ENCODE results near the gene TP53INP2. TPM values are rescaled to one million over a fixed set of nuclear protein-coding genes. Genes with fewer than 3 reads are reported as not detected.

TP53INP2 gene
- total RNA-seq, 6 experiments from 2014 or later: 5.8 to 24.1 (median 12.7) TPM

DNA sequence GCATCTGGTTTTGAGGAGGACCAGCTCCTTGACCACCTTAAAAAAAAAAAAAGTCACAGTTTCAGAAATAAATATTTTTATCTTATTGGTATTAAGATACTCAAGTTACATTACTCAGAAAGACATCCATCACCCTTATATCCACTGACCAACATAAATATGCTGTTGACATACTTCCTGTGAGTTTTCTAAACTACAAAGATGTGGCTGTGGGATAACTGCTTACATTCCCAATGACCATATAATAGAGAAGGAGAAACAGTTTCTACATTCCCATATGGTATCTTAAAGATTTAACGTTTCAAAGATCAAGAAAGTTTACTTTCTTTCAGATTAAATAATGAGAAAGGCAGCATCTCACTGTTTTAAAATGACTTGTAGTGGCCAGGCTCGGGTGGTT lies 46.3 kb downstream of the TP53INP2 start:
- H3K4me3 ChIP-seq: no peak overlapping the region
- no peaks in the 10 kb centered on the region for H3K9me3 ChIP-seq
- intact Hi-C loops (cut with DNase I): no loop called here
- ATAC-seq (no peak), DNase-seq (no peak)
- H3K36me3 ChIP-seq: peaks cover 0 to 56% (median 24%) of the 10 kb centered on the region in 4 donors
- WGBS (ENCODE audit: insufficient coverage, low coverage, low lambda C conversion rate, missing lambda C conversion rate): 50% methylated on average over 2 of the region's 2 CpGs
- H3K4me1 ChIP-seq: no peaks in the 10 kb centered on the region
- TF ChIP-seq, protein P1, sequence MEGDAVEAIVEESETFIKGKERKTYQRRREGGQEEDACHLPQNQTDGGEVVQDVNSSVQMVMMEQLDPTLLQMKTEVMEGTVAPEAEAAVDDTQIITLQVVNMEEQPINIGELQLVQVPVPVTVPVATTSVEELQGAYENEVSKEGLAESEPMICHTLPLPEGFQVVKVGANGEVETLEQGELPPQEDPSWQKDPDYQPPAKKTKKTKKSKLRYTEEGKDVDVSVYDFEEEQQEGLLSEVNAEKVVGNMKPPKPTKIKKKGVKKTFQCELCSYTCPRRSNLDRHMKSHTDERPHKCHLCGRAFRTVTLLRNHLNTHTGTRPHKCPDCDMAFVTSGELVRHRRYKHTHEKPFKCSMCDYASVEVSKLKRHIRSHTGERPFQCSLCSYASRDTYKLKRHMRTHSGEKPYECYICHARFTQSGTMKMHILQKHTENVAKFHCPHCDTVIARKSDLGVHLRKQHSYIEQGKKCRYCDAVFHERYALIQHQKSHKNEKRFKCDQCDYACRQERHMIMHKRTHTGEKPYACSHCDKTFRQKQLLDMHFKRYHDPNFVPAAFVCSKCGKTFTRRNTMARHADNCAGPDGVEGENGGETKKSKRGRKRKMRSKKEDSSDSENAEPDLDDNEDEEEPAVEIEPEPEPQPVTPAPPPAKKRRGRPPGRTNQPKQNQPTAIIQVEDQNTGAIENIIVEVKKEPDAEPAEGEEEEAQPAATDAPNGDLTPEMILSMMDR (IDR thresholded peaks at IDR 0.05): no peak
- no peak for TF ChIP-seq POLR2A (IDR thresholded peaks at IDR 0.05)
- no peaks in the 10 kb centered on the region for H3K27me3 ChIP-seq
- no peak overlapping the region for H3K27ac ChIP-seq

DNA sequence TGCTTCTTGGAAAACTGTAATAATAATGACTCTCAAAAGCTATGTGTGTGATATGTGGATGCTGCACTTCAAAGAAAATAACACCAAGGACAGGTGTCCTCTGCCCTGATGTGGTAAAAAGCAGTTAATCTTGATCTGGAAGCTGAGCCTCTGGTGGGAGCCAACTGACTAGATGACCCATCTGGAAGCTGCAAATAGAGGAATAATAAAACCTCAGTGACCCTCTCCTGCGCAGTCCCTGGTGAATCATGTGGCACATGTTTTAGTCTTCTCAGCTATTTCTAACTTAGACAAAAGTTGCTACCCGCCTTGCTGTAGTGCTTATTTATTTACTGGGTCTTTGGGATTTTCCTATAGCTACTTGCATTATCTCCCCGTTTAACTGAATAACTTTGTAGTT lies 47.3 kb downstream of the TP53INP2 start:
- ATAC-seq (no peak), DNase-seq (no peak)
- no peak overlapping the region for H3K27ac ChIP-seq
- H3K4me3 ChIP-seq: no peak overlapping the region
- H3K36me3 ChIP-seq: peaks cover 0 to 50% (median 20%) of the 10 kb centered on the region in 4 donors
- 93% methylated on average over 3 of the region's 3 CpGs for WGBS (ENCODE audit: insufficient coverage, low coverage, low lambda C conversion rate, missing lambda C conversion rate)
- H3K9me3 ChIP-seq: no peaks in the 10 kb centered on the region
- no peaks in the 10 kb centered on the region for H3K27me3 ChIP-seq
- intact Hi-C loops (cut with DNase I): no loop called here
- H3K4me1 ChIP-seq: no peaks in the 10 kb centered on the region
- TF ChIP-seq POLR2A (IDR thresholded peaks at IDR 0.05): no peak
- TF ChIP-seq, protein P1 (IDR thresholded peaks at IDR 0.05): no peak

DNA sequence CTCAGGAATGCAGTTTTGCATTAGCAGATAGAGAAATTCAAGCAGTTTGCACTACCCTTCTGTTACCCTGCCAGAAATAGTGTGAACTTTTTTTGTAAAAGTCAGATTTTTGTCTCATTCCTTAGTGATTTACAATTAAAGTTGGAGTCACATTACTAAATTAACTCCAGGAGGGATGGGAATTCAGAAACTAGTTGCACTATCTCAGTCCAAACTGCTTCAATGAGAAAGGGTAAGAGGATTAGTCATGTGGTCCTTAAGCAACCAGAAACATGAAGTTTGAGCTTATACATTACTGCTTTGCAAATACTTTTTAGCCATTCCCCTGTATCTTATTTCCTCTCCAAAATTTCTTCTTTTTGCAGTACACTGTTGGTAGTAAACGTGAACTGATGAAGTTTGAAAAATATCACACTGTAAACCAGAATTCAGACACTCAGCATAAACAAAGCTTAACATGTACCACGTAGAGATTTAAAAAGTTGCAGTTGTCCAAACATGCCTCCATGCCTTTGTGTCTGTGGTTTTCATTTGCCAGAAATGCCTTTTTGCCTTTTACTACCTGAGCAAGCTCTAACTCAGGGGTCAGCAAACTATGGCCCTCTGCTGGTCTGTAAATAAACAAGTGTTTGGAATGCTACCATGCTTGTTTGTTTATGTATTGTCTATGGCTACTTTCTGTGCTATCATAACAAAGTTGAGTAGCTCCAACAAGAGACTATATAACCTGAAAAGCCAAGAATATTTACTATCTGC lies 49.7 kb downstream of the TP53INP2 start:
- Histone ChIP-seq H3K4me1 (no peaks in the 10 kb centered on the region), H3K27me3 (no peaks in the 10 kb centered on the region), H3K27ac (no peak overlapping the region), H3K4me3 (no peak overlapping the region), H3K9me3 (no peaks in the 10 kb centered on the region), H3K36me3 (peaks cover 0 to 65% (median 24%) of the 10 kb centered on the region in 4 donors)
- no peak for DNase-seq
- ATAC-seq: peak in 1 of 4 donors; percentile 36
- WGBS (ENCODE audit: insufficient coverage, low coverage, low lambda C conversion rate, missing lambda C conversion rate): 81% methylated on average over 2 of the region's 2 CpGs
- TF ChIP-seq, protein P1 (IDR thresholded peaks at IDR 0.05): no peak
- no peak for TF ChIP-seq POLR2A (IDR thresholded peaks at IDR 0.05)
- intact Hi-C loops (cut with DNase I): no loop called here

DNA sequence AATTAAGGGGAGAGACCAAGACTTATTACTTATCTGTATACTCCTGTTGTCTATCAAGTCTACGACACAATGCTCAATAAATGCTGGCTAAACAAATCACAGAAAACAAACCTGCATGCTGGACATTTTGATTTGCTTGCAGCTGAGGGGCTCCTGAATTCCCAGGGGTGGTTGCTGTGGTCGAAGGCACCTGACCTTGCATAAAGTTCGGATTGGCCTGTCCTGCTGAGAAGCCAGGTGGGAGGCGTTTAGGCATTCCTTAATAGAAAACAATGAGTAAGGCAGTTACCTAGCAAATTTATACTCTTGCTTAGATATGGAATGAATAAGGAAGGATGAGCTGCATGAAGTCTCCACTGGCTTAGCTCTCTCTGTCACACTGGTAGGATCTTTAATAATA lies 50.5 kb downstream of the TP53INP2 start:
- no peaks in the 10 kb centered on the region for H3K9me3 ChIP-seq
- no peaks in the 10 kb centered on the region for H3K27me3 ChIP-seq
- TF ChIP-seq, protein P1 (IDR thresholded peaks at IDR 0.05): no peak
- TF ChIP-seq POLR2A (IDR thresholded peaks at IDR 0.05): no peak
- ATAC-seq: no peak
- intact Hi-C loops (cut with DNase I): no loop called here
- H3K4me3 ChIP-seq: no peak overlapping the region
- no peak for DNase-seq
- WGBS (ENCODE audit: insufficient coverage, low coverage, low lambda C conversion rate, missing lambda C conversion rate): 62% methylated on average over 4 of the region's 4 CpGs
- H3K36me3 ChIP-seq: peaks cover 0 to 63% (median 24%) of the 10 kb centered on the region in 4 donors
- H3K4me1 ChIP-seq: no peaks in the 10 kb centered on the region
- H3K27ac ChIP-seq: no peak overlapping the region
